Stimulated activated CD4-positive, alpha-beta T cell treated with anti-CD3 and anti-CD28 coated beads, Interleukin-2, amount 100 ng/mL, for 24 hours (primary cell): Measurements from ENCODE around the gene PTGIS.

Experiments used
- DNase-seq, 2 donors: peaks; one replicate each; pipeline ENCODE4 v3.0.0-alpha.2; 2020

Gene PTGIS

GRCh38 chr20:49595346-49595745 lies 27.4 kb upstream of the PTGIS start:
- peak in 1 of 2 donors; percentile 25 for DNase-seq

GRCh38 chr20:49594931-49595315 lies 27.0 kb upstream of the PTGIS start:
- DNase-seq, result peak in 1 of 2 donors; percentile 28

DNA sequence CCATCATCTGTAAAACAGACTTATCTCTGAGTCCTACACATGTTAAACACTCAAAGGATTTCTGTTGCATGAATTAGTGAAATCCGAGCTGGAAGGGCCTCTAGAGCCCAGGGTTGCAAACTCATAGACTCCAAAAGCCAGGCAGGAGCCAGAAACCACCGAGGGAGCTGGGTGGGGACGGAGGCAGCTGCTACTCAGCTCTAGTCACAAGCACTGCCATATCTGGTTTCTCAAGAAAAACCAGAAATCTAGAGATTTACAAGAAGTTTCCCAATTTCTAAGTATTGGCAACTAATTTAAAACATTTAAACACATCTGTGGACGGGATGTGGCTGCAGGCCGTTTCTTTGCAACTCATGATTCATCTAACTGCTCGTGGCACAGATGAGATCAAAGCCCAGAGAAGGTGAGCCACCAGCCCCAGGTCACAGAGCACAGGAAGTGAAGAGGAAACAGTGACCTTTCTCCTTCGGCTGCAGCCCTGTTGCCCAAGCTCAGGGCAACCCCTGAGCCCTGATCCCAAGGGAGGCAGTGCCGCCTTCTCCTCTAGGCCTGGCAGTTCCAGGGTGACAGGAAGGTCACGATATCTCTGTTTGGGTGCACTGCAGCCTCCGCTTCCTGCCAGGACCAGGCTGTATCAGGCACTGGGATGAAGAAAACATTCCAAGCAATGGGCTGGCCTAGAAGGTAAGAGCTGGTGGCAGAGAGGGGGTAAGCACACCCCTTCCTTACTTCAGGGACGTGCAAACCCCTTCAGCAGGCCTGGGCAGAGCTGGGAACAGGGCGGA lies 26.4 kb upstream of the PTGIS start:
- peak; percentile 66 to 74 for DNase-seq

- peak in 1 of 2 donors; percentile 47 for DNase-seq
Measured at GRCh38 chr20:49593466-49594142, 25.7 kb upstream of the PTGIS start.

DNA sequence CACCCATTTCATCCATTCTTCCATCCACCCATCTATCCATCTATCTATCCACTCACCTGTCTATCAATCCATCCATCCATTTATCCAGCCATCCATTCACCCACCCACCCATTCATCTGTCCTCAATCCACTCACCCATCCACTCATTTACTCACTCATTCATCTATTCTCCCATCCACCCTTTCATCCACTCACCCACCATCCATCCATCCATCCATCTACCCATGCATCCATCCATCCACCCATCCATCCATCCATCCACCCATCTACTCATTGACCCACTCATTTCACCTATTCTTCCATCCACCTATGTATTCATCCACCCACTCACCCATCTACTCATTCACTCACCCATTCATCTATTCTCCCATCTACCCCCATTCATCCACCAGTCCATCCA lies 24.2 kb upstream of the PTGIS start:
- no peak for DNase-seq

- no peak for DNase-seq
Measured at GRCh38 chr20:49591217-49591865, 23.4 kb upstream of the PTGIS start.

GRCh38 chr20:49590163-49591017 lies 22.5 kb upstream of the PTGIS start:
- DNase-seq, result no peak

- no peak for DNase-seq
Measured at GRCh38 chr20:49589747-49590146, 21.8 kb upstream of the PTGIS start.

GRCh38 chr20:49587111-49587570 lies 19.2 kb upstream of the PTGIS start:
- DNase-seq, result no peak

DNA sequence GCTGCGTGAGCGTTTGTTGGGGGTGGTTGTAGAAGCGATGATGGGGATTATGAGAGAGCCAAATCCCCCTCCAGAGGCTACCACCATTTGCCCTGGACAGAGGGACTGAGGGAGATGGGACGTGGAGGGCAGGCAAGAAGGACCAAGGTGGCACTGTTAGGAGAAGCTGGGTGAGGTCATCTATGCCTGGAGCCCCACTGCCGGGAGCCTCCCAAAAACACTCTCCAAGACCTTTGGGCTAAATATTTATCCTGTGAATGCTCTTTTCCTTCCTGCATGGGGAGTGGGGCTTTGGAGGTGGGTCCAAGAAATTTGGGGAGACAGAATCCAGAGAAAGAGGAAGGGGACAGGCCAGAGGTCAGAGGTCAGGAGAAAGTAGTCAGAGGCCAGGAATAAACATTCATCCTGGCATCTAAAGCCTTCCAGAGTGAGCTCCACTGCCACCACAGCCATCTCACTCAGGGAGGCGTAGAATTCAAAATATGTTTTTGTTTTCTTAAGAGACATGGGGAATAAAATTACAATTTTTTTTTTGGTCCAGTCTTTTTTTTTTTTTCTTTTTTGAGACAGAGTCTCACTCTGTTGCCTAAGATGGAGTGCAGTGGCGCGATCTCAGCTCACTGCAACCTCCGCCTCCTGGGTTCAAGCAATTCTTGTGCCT lies 17.8 kb upstream of the PTGIS start:
- DNase-seq, result no peak

GRCh38 chr20:49584418-49585382 lies 16.8 kb upstream of the PTGIS start:
- DNase-seq, result no peak

DNA sequence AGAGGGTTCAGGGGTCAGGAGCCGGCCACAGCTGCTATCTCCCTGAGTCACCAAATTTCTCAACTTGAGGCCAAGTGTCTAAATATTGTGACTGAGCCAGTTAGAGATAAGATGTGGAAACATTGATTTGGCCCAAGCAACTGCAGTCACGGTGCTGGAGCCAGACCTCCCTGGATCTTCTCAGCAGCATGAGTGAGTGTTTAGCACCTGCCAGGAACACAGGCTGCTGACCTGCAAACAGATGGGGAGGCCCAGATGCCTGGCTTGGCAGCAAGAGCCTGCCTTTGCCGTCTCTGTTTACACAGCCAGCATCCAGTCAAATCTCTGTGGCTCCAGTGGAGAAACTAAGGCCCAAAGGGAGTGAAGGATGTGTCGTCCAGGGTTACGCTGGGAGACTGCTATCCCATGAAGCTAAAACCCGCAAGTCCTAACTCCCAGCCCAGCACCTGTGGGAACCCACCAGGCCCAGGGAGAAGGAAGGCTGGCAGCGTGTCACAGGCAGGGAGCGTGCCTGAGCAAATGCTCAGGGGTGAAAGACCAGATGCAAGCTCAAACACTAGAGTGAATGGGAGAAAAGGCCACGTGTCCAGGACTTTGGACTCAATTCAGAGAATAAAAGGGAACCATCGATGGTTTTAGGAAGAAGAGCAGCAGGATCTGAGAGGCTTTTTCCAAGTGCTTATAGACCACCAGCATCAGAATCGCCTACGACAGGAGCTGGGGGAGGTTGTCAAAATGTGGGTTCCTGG lies 15.9 kb upstream of the PTGIS start:
- DNase-seq, result no peak

- DNase-seq, result no peak
Measured at GRCh38 chr20:49583343-49583668, 15.4 kb upstream of the PTGIS start.

DNA sequence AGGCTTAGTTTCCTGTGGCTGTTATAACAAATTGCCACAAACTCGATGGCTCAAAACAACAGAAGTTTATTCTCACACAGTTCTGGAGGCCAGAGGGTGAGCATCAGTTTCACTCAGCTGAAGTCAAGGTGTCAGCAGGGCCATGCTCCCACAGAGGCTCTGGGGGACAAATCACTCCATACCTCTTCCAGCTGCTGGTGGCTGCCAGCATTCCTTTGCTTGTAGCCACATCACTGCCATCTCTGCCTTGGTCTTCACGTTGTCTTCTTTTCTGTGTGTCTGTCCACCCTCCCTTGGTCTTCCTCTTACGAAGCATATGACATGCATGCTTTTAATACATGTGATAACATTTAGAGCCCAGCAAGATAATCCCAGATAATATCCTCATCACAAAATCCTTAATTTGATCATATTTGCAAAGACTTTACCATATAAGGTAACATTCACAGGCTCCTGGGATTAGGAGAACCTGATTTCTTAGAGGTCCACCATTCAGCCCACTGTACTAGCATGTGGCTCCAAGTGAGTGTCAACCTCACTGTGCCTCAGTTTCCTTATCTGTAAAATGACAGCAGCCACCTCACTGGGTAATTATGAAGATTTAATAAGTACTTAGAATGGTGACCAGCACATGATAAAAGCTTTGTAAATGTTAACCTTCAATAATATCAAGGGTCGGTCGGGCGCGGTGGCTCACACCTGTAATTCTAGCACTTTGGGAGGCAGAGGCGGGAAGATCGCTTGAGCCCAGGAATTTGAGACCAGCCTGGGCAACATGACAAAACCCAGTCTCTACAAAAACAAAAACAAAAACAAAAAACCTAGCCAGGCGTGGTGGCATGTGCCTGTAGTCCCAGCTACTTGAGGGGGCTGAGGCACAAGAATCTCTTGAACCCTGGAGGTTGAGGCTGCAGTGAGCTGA lies 14.7 kb upstream of the PTGIS start:
- DNase-seq, result no peak

GRCh38 chr20:49581482-49581881 lies 13.5 kb upstream of the PTGIS start:
- no peak for DNase-seq

DNA sequence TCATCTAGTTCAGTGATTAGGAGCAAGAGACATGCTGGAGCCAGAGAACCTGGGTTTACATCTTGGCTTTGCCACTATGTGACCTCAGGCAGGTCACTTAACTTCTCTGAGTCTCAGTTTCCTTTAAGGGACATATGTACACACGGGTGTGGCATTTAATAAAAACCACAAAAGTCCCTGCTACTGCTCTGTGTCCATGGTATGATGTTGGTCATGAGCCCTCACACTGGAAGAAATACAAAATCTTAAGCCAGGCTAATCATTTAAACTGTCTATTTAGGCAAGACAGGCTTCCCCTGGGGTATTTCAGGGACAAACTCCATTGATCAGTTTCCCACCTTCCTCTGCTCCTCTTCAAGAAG lies 12.9 kb upstream of the PTGIS start:
- no peak for DNase-seq

DNA sequence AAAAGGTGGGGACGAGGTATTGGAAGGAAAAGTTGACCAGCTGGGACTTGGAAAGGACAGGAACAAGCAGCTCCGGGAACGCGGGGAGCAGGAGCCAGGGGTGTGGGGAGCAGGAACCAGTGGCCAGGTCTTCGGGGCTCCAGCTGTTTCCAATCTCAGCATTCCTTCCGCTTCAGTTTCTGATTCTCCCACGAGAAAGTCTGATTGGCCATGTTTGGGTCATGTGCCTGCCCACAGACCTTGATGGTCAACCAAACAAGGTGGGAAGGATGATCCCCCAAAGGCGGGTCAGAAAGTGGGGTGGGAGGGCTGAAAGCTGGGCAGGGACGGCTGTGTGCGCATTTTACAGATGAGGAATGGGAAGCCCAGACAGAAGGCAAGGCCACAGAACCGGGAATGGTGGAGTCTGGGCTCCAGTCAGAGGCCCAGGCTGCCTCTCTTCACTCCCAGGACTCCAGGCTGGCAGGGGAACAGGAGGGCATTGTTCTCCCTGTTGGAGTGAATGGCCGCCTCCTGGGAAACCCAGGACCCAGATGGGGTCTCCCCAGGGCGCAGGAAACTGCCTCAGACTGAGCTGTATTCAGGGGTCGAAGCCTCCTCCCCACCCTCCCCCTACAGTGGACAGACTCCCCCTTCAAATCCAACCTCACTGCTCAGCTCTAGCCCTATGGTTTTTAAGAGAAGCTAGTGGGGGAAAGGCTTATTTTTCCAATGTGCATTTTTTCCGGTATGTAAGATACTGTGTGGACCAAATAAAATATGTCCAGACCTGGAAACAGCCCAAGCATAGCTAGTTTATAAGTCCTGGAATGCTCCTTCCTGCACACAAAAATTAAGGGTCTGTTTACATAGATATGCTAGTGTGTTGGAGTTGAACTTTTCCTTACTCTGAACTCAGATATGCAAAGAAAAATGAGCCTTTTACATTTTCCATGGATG lies 12.2 kb upstream of the PTGIS start:
- DNase-seq, result no peak

DNA sequence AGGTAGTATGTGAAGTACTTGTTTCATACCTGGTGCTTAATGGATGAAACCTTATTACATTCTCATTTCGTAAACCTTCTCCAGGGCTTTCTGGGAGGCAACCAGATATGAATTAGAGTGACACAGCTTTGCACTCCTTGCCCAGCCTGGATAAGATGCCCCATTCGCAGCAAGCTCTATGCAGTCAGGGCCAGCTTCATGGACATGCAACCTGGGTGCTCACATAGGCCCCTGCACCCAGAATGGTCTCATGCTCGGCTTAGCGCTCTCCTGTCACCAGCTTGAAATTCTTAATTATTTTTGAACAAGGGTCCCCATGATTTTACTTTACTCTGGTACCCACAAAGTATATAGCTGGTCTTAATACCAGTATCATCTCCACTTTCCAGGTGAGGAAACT lies 11.3 kb upstream of the PTGIS start:
- DNase-seq, result no peak
